IMR-90 (cell line): ENCODE results near the gene CDK11A. TPM values are rescaled to one million over a fixed set of nuclear protein-coding genes. Genes with fewer than 3 reads are reported as not detected.

Source experiments
- ATAC-seq: fragments of 200-7000 bp; cut with Tn5 transposase; 2 replicates; pipeline ENCODE4 v1.9.1; 2020; ENCODE audit warnings: low read depth, mild to moderate bottlenecking, moderate library complexity
- BruUV-seq: library from RNA; stranded (reverse); fragments of 400-500 nt; replicated peaks from 2 replicates; lab custom pipeline; 2021; lab: Mats Ljungman, UMichigan
- CTCF ChIA-PET: fragments of 300-600 bp; formaldehyde crosslinking; extraction: SDS; loops from one replicate; lab custom pipeline; 2021; ENCODE audit warnings: antibody characterized with exemption; lab: Yijun Ruan, JAX
- POLR2A ChIA-PET: fragments of 300-600 bp; sonication (Branson Sonifier 250); formaldehyde crosslinking; loops from one replicate; lab custom pipeline; 2022; ENCODE audit warnings: antibody characterized with exemption; ENCODE audit not compliant: unreplicated experiment; lab: Charles Lee
- DNase-seq: peaks from one replicate; pipeline ENCODE4 v3.0.0; 2013
- H2AFZ ChIP-seq: replicated peaks from 2 replicates; pipeline ENCODE3; 2013; ENCODE audit warnings: low read length, mild to moderate bottlenecking; ENCODE audit not compliant: poor library complexity
- H2AK5ac ChIP-seq: 2 replicates; pipeline ENCODE4 v1.6.1; 2013; ENCODE audit warnings: low read depth, low read length, inconsistent platforms
- H2AK9ac ChIP-seq: replicated peaks from 2 replicates; pipeline ENCODE3; 2013; ENCODE audit warnings: mild to moderate bottlenecking, low read depth, low read length, moderate library complexity; ENCODE audit not compliant: poor library complexity
- H2BK120ac ChIP-seq: 2 replicates; pipeline ENCODE4 v1.6.1; 2013; ENCODE audit warnings: low read depth, low read length, inconsistent platforms
- H2BK15ac ChIP-seq: 3 replicates; pipeline ENCODE4 v1.6.1; 2013; ENCODE audit warnings: low read depth, low read length, inconsistent platforms
- H2BK20ac ChIP-seq: 2 replicates; pipeline ENCODE4 v1.6.1; 2013; ENCODE audit warnings: low read depth, mild to moderate bottlenecking, inconsistent platforms, low read length, moderate library complexity
- H2BK5ac ChIP-seq: 2 replicates; pipeline ENCODE4 v1.6.1; 2013; ENCODE audit warnings: mild to moderate bottlenecking, low read depth, low read length, inconsistent platforms; ENCODE audit not compliant: poor library complexity, severe bottlenecking
- H3K14ac ChIP-seq: replicated peaks from 2 replicates; pipeline ENCODE4 v1.6.1; 2013; ENCODE audit warnings: low read depth, low read length, inconsistent platforms
- H3K18ac ChIP-seq: 2 replicates; pipeline ENCODE4 v1.6.1; 2013; ENCODE audit warnings: low read depth, low read length, control low read depth
- H3K23ac ChIP-seq: 2 replicates; pipeline ENCODE4 v1.6.1; 2013; ENCODE audit warnings: low read depth, low read length, inconsistent platforms
- H3K27ac ChIP-seq: 2 replicates; pipeline ENCODE4 v1.5.1; 2013; ENCODE audit warnings: mild to moderate bottlenecking, control low read depth, low read length; ENCODE audit not compliant: insufficient read depth
- H3K27me3 ChIP-seq: 2 replicates; pipeline ENCODE4 v1.6.1; 2013; ENCODE audit warnings: low read length; ENCODE audit not compliant: control insufficient read depth, insufficient read depth
- H3K36me3 ChIP-seq: 2 replicates; pipeline ENCODE4 v1.6.1; 2013; ENCODE audit warnings: low read length, mixed read lengths; ENCODE audit not compliant: control insufficient read depth, insufficient read depth
- H3K4ac ChIP-seq: 2 replicates; pipeline ENCODE4 v1.6.1; 2013; ENCODE audit warnings: low read depth, low read length, inconsistent platforms
- H3K4me1 ChIP-seq: 2 replicates; pipeline ENCODE4 v1.6.1; 2013; ENCODE audit warnings: low read length, mixed read lengths; ENCODE audit not compliant: control insufficient read depth, insufficient read depth
- H3K4me2 ChIP-seq: 2 replicates; pipeline ENCODE4 v1.6.1; 2013; ENCODE audit warnings: low read depth, mild to moderate bottlenecking, control low read depth, low read length, moderate library complexity
- H3K4me3 ChIP-seq: 2 replicates; pipeline ENCODE4 v1.5.1; 2013; ENCODE audit warnings: low read depth, mild to moderate bottlenecking, control low read depth, low read length, moderate library complexity; ENCODE audit not compliant: insufficient read depth
- H3K56ac ChIP-seq: 2 replicates; pipeline ENCODE4 v1.6.1; 2013; ENCODE audit warnings: low read length, inconsistent platforms; ENCODE audit not compliant: insufficient read depth; ENCODE audit errors: extremely low read depth
- H3K79me1 ChIP-seq, 2 experiments: 2 replicates each; pipeline ENCODE4 v1.6.1; 2013; ENCODE audit warnings: low read length in 2 of 2, inconsistent platforms in 1 of 2, low read depth in 1 of 2
- H3K9ac ChIP-seq: 2 replicates; pipeline ENCODE4 v1.6.1; 2013; ENCODE audit warnings: low read depth, low read length, control low read depth
- H3K9me1 ChIP-seq: 2 replicates; pipeline ENCODE4 v1.6.1; 2013; ENCODE audit warnings: low read length, inconsistent platforms; ENCODE audit not compliant: insufficient read depth
- H3K9me3 ChIP-seq: 2 replicates; pipeline ENCODE4 v1.6.1; 2013; ENCODE audit warnings: low read length; ENCODE audit not compliant: control insufficient read depth, insufficient read depth
- H4K20me1 ChIP-seq: 2 replicates; pipeline ENCODE4 v1.6.1; 2013; ENCODE audit warnings: low read length, inconsistent platforms; ENCODE audit not compliant: insufficient read depth
- H4K5ac ChIP-seq: 2 replicates; pipeline ENCODE4 v1.6.1; 2013; ENCODE audit warnings: mild to moderate bottlenecking, low read depth, low read length, control low read depth
- H4K8ac ChIP-seq, 2 experiments: 2 replicates each; pipeline ENCODE4 v1.6.1; 2013; ENCODE audit warnings: low read depth in 2 of 2, low read length in 2 of 2, control low read depth in 1 of 2, inconsistent platforms in 1 of 2
- H4K91ac ChIP-seq: 2 replicates; pipeline ENCODE4 v1.6.1; 2013; ENCODE audit warnings: low read depth, low read length, inconsistent platforms; ENCODE audit not compliant: insufficient read depth
- BHLHE40 ChIP-seq: fragments of 150-350 bp; IDR thresholded peaks from 2 replicates; pipeline ENCODE4 v1.6.1; 2016; ENCODE audit warnings: mild to moderate bottlenecking, low read depth, low read length
- CEBPB ChIP-seq: IDR thresholded peaks from 2 replicates; pipeline ENCODE4 v1.6.1; 2012; ENCODE audit warnings: low read depth, low read length, improper control_type of control experiment
- CHD1 ChIP-seq: IDR thresholded peaks from 2 replicates; pipeline ENCODE4 v1.6.1; 2012; ENCODE audit warnings: low read depth, low read length, improper control_type of control experiment
- CTCF ChIP-seq: conservative IDR thresholded peaks from 2 replicates; pipeline ENCODE4 v1.5.1; 2012; ENCODE audit warnings: mild to moderate bottlenecking, low read depth, low read length, improper control_type of control experiment
- FOS ChIP-seq: fragments of 150-350 bp; IDR thresholded peaks from 2 replicates; pipeline ENCODE4 v1.6.1; 2016; ENCODE audit warnings: low read depth, low read length
- MAFK ChIP-seq: IDR thresholded peaks from 2 replicates; pipeline ENCODE4 v1.6.1; 2012; ENCODE audit warnings: low read depth, low read length, improper control_type of control experiment
- MAZ ChIP-seq: IDR thresholded peaks from 2 replicates; pipeline ENCODE4 v1.6.1; 2012; ENCODE audit warnings: low read depth, mild to moderate bottlenecking, low read length, improper control_type of control experiment, moderate library complexity, borderline replicate concordance
- MXI1 ChIP-seq: IDR thresholded peaks from 2 replicates; pipeline ENCODE4 v1.6.1; 2012; ENCODE audit warnings: low read depth, mild to moderate bottlenecking, low read length, moderate library complexity, borderline replicate concordance
- NFE2L2 ChIP-seq: fragments of 150-350 bp; IDR thresholded peaks from 2 replicates; pipeline ENCODE4 v1.6.1; 2016; ENCODE audit warnings: low read depth, mild to moderate bottlenecking, low read length
- POLR2A ChIP-seq: IDR thresholded peaks from 2 replicates; pipeline ENCODE4 v1.6.1; 2012; ENCODE audit warnings: mild to moderate bottlenecking, low read depth, low read length
- RAD21 ChIP-seq: IDR thresholded peaks from 2 replicates; pipeline ENCODE4 v1.6.1; 2012; ENCODE audit warnings: low read length, improper control_type of control experiment
- RCOR1 ChIP-seq: IDR thresholded peaks from 2 replicates; pipeline ENCODE4 v1.6.1; 2012; ENCODE audit warnings: mild to moderate bottlenecking, low read length, improper control_type of control experiment; ENCODE audit not compliant: insufficient replicate concordance
- RFX5 ChIP-seq: IDR thresholded peaks from 2 replicates; pipeline ENCODE4 v1.8.0; 2012; ENCODE audit warnings: low read depth, mild to moderate bottlenecking, low read length, moderate library complexity
- SMC3 ChIP-seq: fragments of 150-350 bp; IDR thresholded peaks from 2 replicates; pipeline ENCODE4 v1.6.1; 2016; ENCODE audit warnings: low read depth, mild to moderate bottlenecking, antibody characterized with exemption, low read length, moderate library complexity
- WGBS, 2 experiments: methylation state at CpG; one replicate each; pipeline versions ENCODE4 v1.1.5 to v1.1.7; 2013; ENCODE audit warnings: missing lambda C conversion rate in 2 of 2; ENCODE audit not compliant: insufficient read length in 1 of 2; ENCODE audit errors: extremely low coverage in 2 of 2; 5-methylcytosine and 5-hydroxymethylcytosine counted together
- dilution Hi-C: fragments of 300-500 bp; cut with HindIII; formaldehyde crosslinking; loops from one replicate; pipeline ENCODE4 v1.14.3; 2018; ENCODE audit warnings: low sequenced_read_pairs; ENCODE audit not compliant: unreplicated experiment
- in situ Hi-C: fragments of 300-500 bp; cut with MboI; formaldehyde crosslinking; loops from 3 replicates; pipeline ENCODE4 v1.14.3; 2019; ENCODE audit warnings: low sequenced_read_pairs, inconsistent platforms, mixed read lengths
- intact Hi-C: fragments of 100-400 bp; cut with micrococcal nuclease; formaldehyde crosslinking; loops from 2 replicates; pipeline ENCODE4 v1.10.0; 2022
- polyA plus RNA-seq, 3 experiments: library from polyadenylated mRNA; depleted of rRNA; stranded (reverse); fragments of >200 nt; gene quantifications; 2 replicates each; pipeline ENCODE4 v1.2.3, GENCODE V29; 2012; ENCODE audit warnings: low replicate concordance in 1 of 3
- total RNA-seq: library from RNA; depleted of rRNA; stranded (reverse); fragments of >200 nt; gene quantifications from 2 replicates; pipeline ENCODE4 v1.2.3, GENCODE V29; 2012
- TF ChIP-seq, protein P1 (sequence below): fragments of 150-350 bp; IDR thresholded peaks from 2 replicates; pipeline ENCODE4 v1.6.1; 2017; ENCODE audit warnings: mild to moderate bottlenecking, antibody characterized with exemption, low read length, low read depth
- TF ChIP-seq, protein P2 (sequence below): fragments of 150-350 bp; IDR thresholded peaks from 2 replicates; pipeline ENCODE4 v1.6.1; 2016; ENCODE audit warnings: low read depth, mild to moderate bottlenecking, low read length, moderate library complexity, borderline replicate concordance

CDK11A gene
- total and polyA plus RNA-seq, 2 of the 4 experiments (the other 2 are of a cell fraction), result 1.8 to 20.0 TPM

DNA sequence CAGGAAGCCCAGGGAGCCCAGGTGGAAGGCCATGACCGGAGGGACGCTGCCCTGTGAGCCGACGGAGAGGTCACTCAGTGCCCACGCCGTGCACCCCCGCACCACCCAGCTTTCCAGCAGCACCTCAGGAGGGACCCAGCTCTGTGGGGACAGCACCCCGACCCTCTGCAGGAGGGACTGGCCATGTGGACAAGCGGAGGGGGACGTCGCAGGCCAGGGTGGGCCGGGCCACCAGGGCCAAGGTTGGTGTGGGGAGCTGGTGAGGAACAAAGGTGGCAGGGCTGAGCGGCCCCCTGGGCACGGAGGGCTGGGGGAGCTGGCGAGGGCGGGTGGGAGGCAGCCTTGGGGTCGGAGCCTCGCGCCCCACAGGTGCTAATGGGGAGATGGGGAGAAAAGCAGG lies 31.3 kb upstream of the CDK11A start:
- Histone ChIP-seq H3K79me1 (peaks cover 5 to 16% of the 10 kb centered on the region in 2 experiments; a peak in 3 of 4 replicates), H3K27ac (no peak overlapping the region), H3K4ac (no peak overlapping the region), H3K56ac (no peak overlapping the region), H3K9me3 (no peaks in the 10 kb centered on the region), H3K36me3 (peaks cover 54% of the 10 kb centered on the region), H3K4me2 (no peak overlapping the region), H4K5ac (no peak overlapping the region), H2BK120ac (no peak overlapping the region), H4K8ac (no peak overlapping the region), H3K14ac (no peak overlapping the region), H3K23ac (no peak overlapping the region), H3K18ac (no peak overlapping the region), H2BK20ac (no peak overlapping the region), H4K20me1 (peaks cover 13% of the 10 kb centered on the region; the same call in 1 of the 2 replicates), H3K9ac (no peak overlapping the region), H3K4me3 (no peak overlapping the region), H4K91ac (no peak overlapping the region), H2BK5ac (no peak overlapping the region), H3K4me1 (no peaks in the 10 kb centered on the region), H2BK15ac (no peak overlapping the region), H2AK5ac (no peak overlapping the region), H3K27me3 (no peaks in the 10 kb centered on the region), H2AFZ (no peak overlapping the region), H2AK9ac (no peak overlapping the region), H3K9me1 (no peaks in the 10 kb centered on the region; the same call in 1 of the 2 replicates)
- ChIA-PET POLR2A (no interaction called here), CTCF (no interaction called here)
- intact Hi-C loops, result no loop called here
- ATAC-seq (no peak), DNase-seq (no peak)
- TF ChIP-seq MXI1, result no peak
- no peak for TF ChIP-seq MAFK
- no peak for TF ChIP-seq SMC3
- no peak for TF ChIP-seq CHD1
- no peak for TF ChIP-seq CTCF
- TF ChIP-seq POLR2A, result no peak
- TF ChIP-seq BHLHE40, result no peak
- no peak for TF ChIP-seq CEBPB
- TF ChIP-seq RFX5, result no peak
- TF ChIP-seq RCOR1, result no peak
- no peak for TF ChIP-seq NFE2L2
- TF ChIP-seq FOS, result no peak
- TF ChIP-seq, protein P1, sequence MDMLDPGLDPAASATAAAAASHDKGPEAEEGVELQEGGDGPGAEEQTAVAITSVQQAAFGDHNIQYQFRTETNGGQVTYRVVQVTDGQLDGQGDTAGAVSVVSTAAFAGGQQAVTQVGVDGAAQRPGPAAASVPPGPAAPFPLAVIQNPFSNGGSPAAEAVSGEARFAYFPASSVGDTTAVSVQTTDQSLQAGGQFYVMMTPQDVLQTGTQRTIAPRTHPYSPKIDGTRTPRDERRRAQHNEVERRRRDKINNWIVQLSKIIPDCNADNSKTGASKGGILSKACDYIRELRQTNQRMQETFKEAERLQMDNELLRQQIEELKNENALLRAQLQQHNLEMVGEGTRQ, result no peak
- TF ChIP-seq RAD21, result no peak
- no peak for TF ChIP-seq MAZ
- TF ChIP-seq, protein P2, sequence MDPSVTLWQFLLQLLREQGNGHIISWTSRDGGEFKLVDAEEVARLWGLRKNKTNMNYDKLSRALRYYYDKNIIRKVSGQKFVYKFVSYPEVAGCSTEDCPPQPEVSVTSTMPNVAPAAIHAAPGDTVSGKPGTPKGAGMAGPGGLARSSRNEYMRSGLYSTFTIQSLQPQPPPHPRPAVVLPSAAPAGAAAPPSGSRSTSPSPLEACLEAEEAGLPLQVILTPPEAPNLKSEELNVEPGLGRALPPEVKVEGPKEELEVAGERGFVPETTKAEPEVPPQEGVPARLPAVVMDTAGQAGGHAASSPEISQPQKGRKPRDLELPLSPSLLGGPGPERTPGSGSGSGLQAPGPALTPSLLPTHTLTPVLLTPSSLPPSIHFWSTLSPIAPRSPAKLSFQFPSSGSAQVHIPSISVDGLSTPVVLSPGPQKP, result no peak
- BruUV-seq, result no TSS peak
- in situ Hi-C loops, result no loop called here
- 98% methylated on average over 13 of the region's 19 CpGs; no CpG with 5 or more reads in 1 of the 2 experiments for WGBS, 2 experiments
- dilution Hi-C loops, result no loop called here
